GM23338 (cell line): ENCODE results near the gene SEMA6B. TPM values are rescaled to one million over a fixed set of nuclear protein-coding genes. Genes with fewer than 3 reads are reported as not detected.
"Not testable (repeated sequence)": the region's sequence is repeated elsewhere in the genome, so short reads cannot be mapped to it uniquely, and the experiment has no call there.

Experiments
- ATAC-seq: fragments of 200-7000 bp; cut with Tn5 transposase; 3 replicates; pipeline ENCODE4 v1.9.1; 2020
- DNase-seq: peaks from one replicate; pipeline ENCODE4 v3.0.0-alpha.2; 2015; ENCODE audit warnings: low spot score
- H2AFZ ChIP-seq: fragments of 200-600 bp; sonication (generic); 2 replicates; pipeline ENCODE4 v1.8.0; 2016; ENCODE audit warnings: antibody characterized with exemption, mild to moderate bottlenecking, moderate library complexity
- H3F3A ChIP-seq: fragments of 200-600 bp; sonication (generic); replicated peaks from 2 replicates; pipeline ENCODE4 v1.8.0; 2017; ENCODE audit warnings: antibody characterized with exemption, mixed run types, low read depth
- H3K27ac ChIP-seq: fragments of 200-600 bp; sonication (generic); 2 replicates; pipeline ENCODE4 v1.6.1; 2016; ENCODE audit warnings: low read depth
- H3K27me3 ChIP-seq: fragments of 200-600 bp; sonication (generic); 2 replicates; pipeline ENCODE4 v1.8.0; 2016; ENCODE audit warnings: mild to moderate bottlenecking, mixed run types, moderate library complexity; ENCODE audit not compliant: insufficient read depth
- H3K36me3 ChIP-seq: fragments of 200-600 bp; sonication (generic); 2 replicates; pipeline ENCODE4 v1.8.0; 2016; ENCODE audit warnings: mild to moderate bottlenecking; ENCODE audit not compliant: insufficient read depth
- H3K4me1 ChIP-seq: fragments of 200-600 bp; sonication (generic); 2 replicates; pipeline ENCODE4 v1.8.0; 2016; ENCODE audit warnings: mild to moderate bottlenecking, moderate library complexity; ENCODE audit not compliant: insufficient read depth
- H3K4me2 ChIP-seq: fragments of 200-600 bp; sonication (generic); 2 replicates; pipeline ENCODE4 v1.7.1; 2017; ENCODE audit warnings: mixed run types
- H3K4me3 ChIP-seq: fragments of 200-600 bp; sonication (generic); 2 replicates; pipeline ENCODE4 v1.6.1; 2016; ENCODE audit warnings: mixed run types
- H3K79me2 ChIP-seq: fragments of 200-600 bp; sonication (generic); replicated peaks from 2 replicates; pipeline ENCODE4 v1.8.0; 2017; ENCODE audit warnings: mild to moderate bottlenecking; ENCODE audit not compliant: insufficient read depth
- H3K9me2 ChIP-seq: fragments of 200-600 bp; sonication (generic); 2 replicates; pipeline ENCODE4 v1.8.0; 2017; ENCODE audit not compliant: insufficient read depth
- H4K20me1 ChIP-seq: fragments of 200-600 bp; sonication (generic); replicated peaks from 2 replicates; pipeline ENCODE4 v1.8.0; 2017; ENCODE audit warnings: mild to moderate bottlenecking; ENCODE audit not compliant: insufficient read depth
- H3K27ac Mint-ChIP-seq: 2 replicates; pipeline ENCODE4 v1.8.0; 2020; ENCODE audit warnings: inconsistent platforms, mild to moderate bottlenecking, moderate library complexity, mixed read lengths
- H3K27me3 Mint-ChIP-seq: 3 replicates; pipeline ENCODE4 v1.8.0; 2022; ENCODE audit warnings: low read depth, mild to moderate bottlenecking, moderate library complexity, mixed read lengths, inconsistent platforms; ENCODE audit not compliant: insufficient read depth, poor library complexity
- H3K36me3 Mint-ChIP-seq: 3 replicates; pipeline ENCODE4 v1.8.0; 2021; ENCODE audit warnings: low read depth, mild to moderate bottlenecking, inconsistent platforms, moderate library complexity, mixed read lengths
- H3K4me1 Mint-ChIP-seq: 3 replicates; pipeline ENCODE4 v1.8.0; 2020; ENCODE audit warnings: mild to moderate bottlenecking, inconsistent platforms, mixed read lengths
- H3K4me3 Mint-ChIP-seq: 3 replicates; pipeline ENCODE4 v1.8.0; 2021; ENCODE audit warnings: moderate library complexity, mild to moderate bottlenecking, inconsistent platforms, mixed read lengths
- H3K9me3 Mint-ChIP-seq: 3 replicates; pipeline ENCODE4 v1.8.0; 2020; ENCODE audit warnings: moderate library complexity, mild to moderate bottlenecking, inconsistent platforms, mixed read lengths
- EZH2phosphoT487 ChIP-seq: fragments of 200-600 bp; sonication (generic); IDR thresholded peaks from one replicate; pipeline ENCODE4 v1.8.1; 2018; ENCODE audit warnings: antibody characterized with exemption; ENCODE audit not compliant: unreplicated experiment
- NANOG ChIP-seq: IDR thresholded peaks from 2 replicates; pipeline ENCODE4 v1.6.1; 2016; ENCODE audit warnings: antibody characterized with exemption, borderline replicate concordance
- POLR2AphosphoS5 ChIP-seq: IDR thresholded peaks from 2 replicates; pipeline ENCODE4 v1.6.1; 2016; ENCODE audit warnings: antibody characterized with exemption, low read depth
- ZNF462 ChIP-seq: fragments of 250-450 bp; sonication (Bioruptor Pico); IDR thresholded peaks from 2 replicates; pipeline ENCODE4 v1.5.0; 2020; ENCODE audit warnings: mild to moderate bottlenecking, moderate library complexity
- polyA plus RNA-seq: library from polyadenylated mRNA; unstranded; fragments of >200 nt; fragmentation: Nextera tagmentation; extraction: Ambion mirVana; gene quantifications from 2 replicates; pipeline ENCODE4 v1.2.1, GENCODE V29; 2016
- total RNA-seq: library from RNA; depleted of rRNA; stranded (reverse); fragments of >200 nt; shearing (Covaris generic); gene quantifications from 2 replicates; pipeline ENCODE4 v1.2.3, GENCODE V29; 2014

SEMA6B gene
- total and polyA plus RNA-seq, 2 experiments from 2014 or later = 5.3 to 42.7 TPM

- TF ChIP-seq ZNF462 (CRISPR knock-in tag) (no peak), POLR2AphosphoS5 (no peak), EZH2phosphoT487 (no peak), NANOG (no peak)
These were observed 36.8 kb upstream of the SEMA6B start (continued) for GRCh38 chr19:4596033-4596904.

GRCh38 chr19:4595158-4595557 lies 35.7 kb upstream of the SEMA6B start:
- H3K79me2 ChIP-seq, ATAC-seq, H3K4me1 ChIP-seq, H3K27ac Mint-ChIP-seq, H2AFZ ChIP-seq, H3K4me3 Mint-ChIP-seq, DNase-seq, H3K4me2 ChIP-seq, H4K20me1 ChIP-seq, H3K9me2 ChIP-seq, H3K9me3 Mint-ChIP-seq, H3K4me3 ChIP-seq, H3K36me3 Mint-ChIP-seq, H3K27ac ChIP-seq, H3K36me3 ChIP-seq: not testable (repeated sequence)
- Histone ChIP-seq H3F3A (peaks cover 13% of the 10 kb centered on the region; the same call in 1 of the 2 replicates), H3K27me3 (peaks cover 36% of the 10 kb centered on the region)
- Mint-ChIP-seq H3K4me1 (peaks cover 17% of the 10 kb centered on the region), H3K27me3 (peaks cover 22% of the 10 kb centered on the region)
